Activated CD4-positive, CD25-positive, alpha-beta regulatory T cell treated with anti-CD3 and anti-CD28 coated beads, Interleukin-2, amount 50 U/mL, for 24 hours (primary cell): ENCODE data around the gene NRXN3.

Experiments used
- ATAC-seq, 2 donors: fragments of 150-1000 bp; cut with Tn5 transposase; one replicate each; pipeline ENCODE4 v1.10.0; 2021; ENCODE audit warnings: mild to moderate bottlenecking in 1 of 2, moderate library complexity in 1 of 2

NRXN3 gene

DNA sequence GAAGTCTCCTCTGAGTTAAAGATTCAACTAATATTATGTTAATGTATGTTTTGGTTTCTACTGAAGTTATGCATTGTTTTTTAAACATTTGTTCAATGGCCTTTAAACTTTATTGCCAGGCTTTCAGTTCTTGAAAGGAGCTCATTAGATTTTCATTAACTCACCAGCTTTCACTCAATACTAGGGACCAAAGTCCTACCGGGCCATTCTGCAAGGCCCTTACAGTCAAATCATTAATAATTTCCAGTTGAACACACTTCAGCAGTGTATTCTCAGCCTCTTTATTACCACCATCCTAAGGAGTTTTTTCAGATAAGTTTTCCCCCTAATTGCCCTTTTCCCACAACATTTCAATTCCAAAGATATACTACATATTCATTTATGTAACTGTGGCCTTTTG, 1631.9 kb downstream of the NRXN3 start:
- ATAC-seq, result no peak

GRCh38 chr14:79805636-79806035, 1635.5 kb downstream of the NRXN3 start:
- ATAC-seq, result no peak

GRCh38 chr14:79809849-79810612, 1639.9 kb downstream of the NRXN3 start:
- ATAC-seq, result no peak

DNA sequence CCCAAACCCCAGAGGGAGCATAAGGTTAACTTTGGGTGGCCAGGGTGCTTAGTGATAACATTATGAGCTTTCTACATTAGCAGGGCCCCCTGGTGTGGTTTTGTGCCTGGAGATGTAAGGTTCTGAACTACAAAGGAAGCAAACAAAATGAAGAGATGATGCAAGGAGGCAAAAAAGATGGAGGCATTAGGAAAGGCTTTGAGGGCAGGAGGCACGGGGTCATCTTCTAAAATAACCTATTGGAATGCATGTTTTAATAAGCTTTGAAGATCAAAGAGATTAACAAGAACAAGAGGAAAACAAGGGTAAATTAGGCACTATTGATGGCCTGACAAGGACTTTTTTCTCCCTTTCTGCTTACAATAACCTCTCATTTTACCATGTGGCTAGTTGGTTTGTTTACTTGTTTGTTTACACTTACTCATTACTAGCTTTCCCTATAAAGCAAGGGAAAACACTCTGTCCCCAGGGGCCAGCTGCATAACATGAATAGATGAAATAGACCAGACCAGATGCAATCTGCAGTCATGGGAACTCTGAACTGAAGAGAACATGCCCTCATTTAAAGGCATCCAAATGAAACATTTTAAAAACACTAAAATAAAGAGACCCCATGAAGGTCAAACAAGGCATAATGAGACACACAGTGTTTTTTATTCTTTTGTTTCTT, 1650.8 kb downstream of the NRXN3 start:
- no peak for ATAC-seq

- no peak for ATAC-seq
These were observed 1651.9 kb downstream of the NRXN3 start for GRCh38 chr14:79822034-79822433.

DNA sequence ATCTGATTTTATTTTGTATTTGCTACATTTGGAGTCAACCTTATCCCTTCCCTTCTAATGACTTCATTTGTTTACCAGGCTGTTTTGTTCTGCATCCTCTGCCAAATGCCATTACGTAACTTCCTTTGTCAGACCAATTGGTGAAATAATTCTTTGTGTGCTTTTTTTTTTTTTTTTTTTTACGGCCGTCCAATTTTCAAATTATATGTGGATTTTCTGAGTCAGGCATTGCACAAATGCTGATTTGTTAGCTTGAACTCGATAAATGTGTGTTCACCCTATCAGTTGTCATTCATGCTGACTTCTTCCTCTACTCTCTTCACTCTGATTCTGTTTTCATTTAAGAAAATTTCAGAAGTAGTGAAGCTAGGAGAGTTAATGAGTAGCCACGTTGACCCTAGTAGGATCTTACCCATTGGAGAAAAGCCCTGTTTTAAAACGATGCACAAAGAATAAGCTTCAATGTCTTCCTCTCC, 1654.9 kb downstream of the NRXN3 start:
- no peak for ATAC-seq

DNA sequence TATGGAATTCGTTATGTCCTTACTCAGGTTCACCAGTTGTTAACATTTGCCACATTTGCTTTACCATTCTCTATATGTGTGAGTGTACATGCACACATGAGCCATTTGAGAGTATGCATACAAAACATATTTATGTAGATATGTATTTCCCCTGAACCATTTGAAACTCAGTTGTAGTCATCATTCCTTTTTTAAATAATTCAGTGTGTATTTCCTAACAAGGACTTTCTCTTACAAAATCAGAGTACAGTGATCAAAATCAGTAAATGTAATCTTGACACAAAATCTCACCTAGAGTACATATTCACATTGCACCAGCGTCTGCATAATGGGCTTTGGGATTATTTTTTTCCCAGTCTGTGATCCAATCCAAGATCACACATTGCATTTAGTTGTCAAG, 1656.2 kb downstream of the NRXN3 start:
- ATAC-seq, result no peak

DNA sequence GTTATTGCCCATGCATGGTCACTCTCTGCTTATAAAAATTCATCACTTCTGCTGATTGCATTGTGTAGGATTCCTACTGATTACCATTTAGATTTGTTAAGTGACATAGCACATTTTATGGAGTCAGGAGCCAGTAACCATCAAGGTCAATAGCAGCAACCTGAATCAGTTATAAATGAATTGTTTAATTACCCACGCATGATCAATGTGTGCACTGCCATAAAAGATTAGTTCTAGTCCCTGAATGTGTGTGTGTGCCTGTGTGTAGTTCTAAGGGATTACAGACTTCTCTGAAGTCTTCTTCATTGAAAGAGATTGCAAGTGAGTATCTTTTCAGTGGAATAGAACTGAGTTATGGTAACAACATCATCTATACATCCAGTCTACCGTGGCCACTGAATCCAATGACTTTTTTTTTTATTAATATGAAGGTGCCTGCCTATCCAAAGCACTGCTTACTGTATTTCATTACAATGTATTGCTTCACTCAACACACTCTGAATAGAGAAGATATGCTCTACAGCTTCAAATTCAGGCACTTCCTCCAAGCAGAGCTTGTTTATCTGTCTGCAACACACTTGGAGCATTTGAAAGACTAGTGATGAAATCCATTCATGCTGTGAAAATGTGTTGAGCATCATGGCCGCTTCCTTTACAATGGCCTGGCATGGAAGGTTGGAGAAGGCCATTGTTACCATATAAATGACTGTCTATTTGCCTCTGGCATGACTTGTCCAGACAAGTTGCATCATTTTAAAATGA, 1659.4 kb downstream of the NRXN3 start:
- ATAC-seq, result no peak

DNA sequence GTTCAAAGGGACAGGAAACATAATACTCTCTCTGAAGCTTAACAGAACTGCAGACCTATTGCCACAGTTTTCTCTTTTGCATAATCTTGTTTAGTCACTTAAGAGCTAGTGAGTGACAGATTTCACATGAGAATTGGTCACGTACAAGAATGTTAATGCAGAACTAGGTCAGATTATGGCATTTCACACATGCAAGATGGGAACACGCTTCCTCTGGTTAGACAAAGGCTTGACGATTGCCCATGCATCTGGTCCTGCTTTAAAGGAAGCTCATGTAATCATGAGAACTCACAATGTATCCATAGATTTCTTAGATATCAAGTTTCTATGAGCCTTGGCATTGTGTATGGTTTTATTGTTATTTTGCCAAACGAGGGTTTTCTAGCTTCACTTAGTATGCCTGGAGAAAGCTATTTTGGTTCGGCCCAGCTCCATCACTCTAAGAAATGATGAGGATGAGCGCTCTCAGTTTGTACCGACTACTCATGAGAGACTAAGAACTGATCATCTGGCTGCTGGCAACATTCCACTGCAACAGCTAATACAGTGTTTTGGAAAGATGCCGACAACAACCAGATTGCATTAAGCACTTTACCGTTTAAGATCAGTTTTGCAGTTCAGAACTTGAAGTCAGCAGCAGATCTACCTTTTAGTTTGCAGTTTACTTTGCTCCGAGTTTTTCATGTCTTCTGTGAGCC, 1661.2 kb downstream of the NRXN3 start:
- ATAC-seq, result no peak

DNA sequence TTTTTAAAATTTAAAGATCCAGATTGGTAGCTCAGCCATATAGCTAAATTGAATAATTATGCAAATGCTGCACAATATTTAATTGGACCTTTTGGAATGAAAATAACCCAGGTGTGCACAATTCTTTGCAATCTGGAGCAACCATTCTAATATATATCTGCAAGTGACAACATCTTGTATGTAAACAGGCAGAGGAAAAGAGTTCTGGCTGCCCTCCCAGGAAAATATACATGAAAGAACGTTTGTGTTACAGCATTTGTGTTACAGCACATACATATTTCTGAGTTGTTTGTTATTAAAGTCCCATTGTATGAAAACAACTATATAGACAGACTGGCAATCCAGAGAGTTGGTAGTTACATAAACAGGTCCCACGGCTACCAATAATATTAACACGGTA, 1663.6 kb downstream of the NRXN3 start:
- ATAC-seq, result no peak

DNA sequence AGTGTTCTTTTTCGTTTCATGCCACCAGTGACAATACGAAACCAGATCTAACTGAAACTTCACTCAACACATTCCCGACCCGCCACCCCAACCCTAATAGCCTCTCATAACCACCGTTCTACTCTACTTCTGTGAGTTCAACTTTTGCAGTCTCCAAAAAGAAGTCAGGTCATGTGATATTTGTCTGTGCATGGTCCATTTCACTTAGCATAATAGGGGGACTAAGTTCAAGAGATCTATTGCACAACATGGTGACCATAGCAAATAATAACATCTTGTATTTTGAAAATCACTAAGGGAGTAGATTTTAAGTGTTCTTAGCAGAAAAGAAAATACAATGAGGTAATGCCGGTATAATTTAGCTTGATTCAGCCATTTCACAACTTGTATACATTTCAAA, 1664.7 kb downstream of the NRXN3 start:
- no peak for ATAC-seq

DNA sequence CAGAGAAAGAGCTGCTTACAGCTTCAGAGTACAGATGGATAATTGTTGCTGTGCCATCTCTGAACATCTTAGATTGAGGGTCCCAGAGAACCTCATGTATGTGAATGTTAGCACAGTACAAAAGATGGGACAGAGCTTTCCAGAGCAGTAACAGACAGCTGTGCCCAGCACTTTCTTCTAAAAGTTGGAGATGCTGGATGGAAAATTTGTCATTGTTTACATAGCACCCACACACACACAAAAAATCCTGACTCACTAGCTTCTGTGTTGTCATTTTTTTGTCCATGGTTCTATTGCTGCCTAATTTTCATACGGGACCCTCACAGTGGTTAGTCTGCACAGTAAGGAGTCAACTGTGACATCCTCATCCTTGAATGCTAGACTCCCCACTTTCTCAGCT, 1666.4 kb downstream of the NRXN3 start:
- ATAC-seq, result no peak

- ATAC-seq, result no peak
These were observed 1667.5 kb downstream of the NRXN3 start for GRCh38 chr14:79837699-79838098.

DNA sequence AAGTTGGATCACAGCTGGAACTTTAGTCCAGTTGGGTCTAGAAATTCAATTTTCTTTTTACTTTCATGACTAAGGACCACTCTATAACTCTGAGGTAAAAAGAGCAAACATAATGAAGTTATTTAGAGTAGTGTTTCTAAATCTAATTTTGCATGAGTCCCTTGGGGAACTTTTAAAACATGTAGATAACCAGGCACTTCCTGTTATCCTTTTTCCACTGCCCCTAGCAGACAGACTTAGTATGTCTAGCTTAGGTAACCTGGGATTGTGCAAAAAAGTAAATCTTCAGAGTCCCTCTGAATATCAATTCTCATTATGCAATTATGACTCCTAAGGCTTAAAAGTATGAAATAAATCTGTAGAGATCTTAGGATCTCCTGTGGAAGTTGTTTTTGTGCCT, 1669.9 kb downstream of the NRXN3 start:
- no peak for ATAC-seq

DNA sequence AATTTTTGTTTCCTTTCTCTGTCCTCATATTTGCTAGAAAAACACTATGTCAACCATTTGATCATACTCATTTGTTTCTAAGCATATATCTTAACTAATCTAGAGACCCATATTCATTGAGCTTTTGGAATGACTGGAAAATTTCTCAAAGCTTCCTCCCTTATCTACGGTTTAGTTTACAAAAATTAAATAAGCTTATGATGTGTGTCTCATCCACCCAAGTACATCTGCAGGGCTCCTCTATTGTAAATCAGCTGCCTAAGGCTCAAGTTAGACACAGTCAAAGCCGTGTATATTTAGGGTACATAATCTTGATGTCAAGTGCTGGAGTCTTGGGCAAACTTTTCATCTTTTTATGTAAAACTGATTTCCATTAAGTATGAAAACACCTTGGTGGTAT, 1670.7 kb downstream of the NRXN3 start:
- no peak for ATAC-seq

- no peak for ATAC-seq
These were observed 1671.3 kb downstream of the NRXN3 start for GRCh38 chr14:79841433-79841832.

GRCh38 chr14:79842270-79842669, 1672.1 kb downstream of the NRXN3 start:
- no peak for ATAC-seq

DNA sequence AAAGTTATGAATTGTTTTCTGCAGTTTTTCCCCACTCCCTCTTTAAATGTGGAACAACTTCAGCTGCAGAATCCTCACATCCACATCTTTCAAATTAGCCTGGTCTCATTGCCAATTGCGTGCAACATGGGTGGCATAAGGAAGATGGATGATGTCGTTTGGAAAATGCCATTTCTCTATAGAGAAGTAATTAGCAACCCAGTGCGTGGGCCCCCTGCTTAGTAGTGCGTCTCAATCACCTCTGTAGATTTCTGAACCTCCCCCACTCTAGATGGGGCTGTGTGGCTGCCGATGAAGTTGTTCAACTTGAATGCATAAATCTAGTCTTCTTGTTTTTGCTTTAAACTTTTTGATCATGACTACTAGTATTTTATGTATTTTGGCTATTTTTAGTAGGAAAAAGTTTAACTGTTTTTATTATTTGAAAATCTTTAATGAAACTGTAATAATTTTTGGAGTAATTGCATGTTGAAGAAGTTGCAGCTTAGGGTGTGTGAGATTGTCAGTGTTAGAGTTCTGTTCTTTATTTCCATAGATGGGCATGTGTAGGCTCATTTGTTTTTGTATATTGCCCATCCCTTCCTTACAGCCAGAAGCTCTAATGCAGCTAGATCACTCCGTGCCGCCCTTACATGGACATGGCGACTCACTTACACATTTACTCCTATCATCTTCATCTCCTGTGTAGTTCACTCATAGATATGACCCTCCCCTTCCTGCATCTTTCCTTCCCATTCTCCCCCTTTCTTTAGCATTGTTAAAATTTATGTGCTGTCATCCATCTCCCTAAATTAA, 1683.0 kb downstream of the NRXN3 start:
- ATAC-seq, result no peak

- no peak for ATAC-seq
These were observed 1685.6 kb downstream of the NRXN3 start for GRCh38 chr14:79855789-79856188.

DNA sequence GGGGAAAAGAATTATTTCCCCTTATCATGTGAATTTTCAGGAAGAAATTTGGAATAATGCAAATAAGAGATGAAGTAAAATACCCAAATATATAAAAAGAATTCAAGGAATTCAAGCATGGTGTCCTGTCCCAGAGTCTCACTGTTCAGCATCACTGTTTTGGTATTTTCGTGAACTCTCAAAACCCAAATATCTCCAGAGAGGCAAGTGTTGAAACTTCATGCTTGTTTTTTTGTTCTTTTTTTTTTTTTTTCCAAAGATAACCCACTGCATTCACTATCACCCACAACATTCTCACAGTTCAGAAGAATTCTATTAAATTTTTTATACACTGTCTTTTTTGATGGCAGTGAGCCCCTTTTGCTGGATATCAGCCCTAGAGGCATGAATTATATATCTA, 1686.2 kb downstream of the NRXN3 start:
- no peak for ATAC-seq

DNA sequence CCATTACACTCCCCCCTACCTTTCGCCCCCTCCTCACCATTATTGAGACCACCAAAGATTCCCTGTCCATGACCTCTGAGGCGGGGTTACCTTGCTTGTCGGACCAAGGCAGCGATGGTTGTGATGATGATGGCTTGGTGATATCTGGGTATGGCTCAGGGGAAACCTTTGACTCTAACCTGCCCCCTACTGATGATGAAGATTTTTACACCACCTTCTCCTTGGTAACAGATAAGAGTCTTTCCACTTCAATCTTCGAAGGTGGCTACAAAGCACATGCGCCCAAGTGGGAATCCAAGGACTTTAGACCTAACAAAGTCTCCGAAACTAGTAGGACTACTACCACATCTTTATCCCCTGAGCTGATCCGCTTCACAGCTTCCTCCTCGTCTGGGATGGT, 1690.9 kb downstream of the NRXN3 start:
- no peak for ATAC-seq

DNA sequence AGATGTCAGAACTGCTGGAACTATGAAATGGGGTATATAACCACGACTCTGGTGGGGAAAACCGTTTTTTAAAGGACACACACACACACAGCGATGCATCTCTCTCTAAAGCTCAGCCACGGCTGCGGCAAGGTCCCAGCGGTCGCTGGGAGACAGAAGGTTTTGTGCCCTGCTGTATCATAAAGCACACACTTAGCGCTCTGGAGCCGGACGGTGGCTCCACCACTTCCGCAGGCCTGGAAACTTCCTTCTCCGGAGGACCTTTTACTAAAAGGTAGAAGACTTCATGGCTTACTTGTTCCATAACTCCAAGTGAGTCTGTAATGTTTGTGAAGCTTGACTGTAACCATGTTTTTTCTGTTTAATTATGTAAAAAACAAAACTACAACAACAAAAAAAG, 1691.9 kb downstream of the NRXN3 start:
- no peak for ATAC-seq
